Suprapubic skin (tissue), 4 donors: ENCODE results near the gene IQCE. TPM values are rescaled to one million over a fixed set of nuclear protein-coding genes. Genes with fewer than 3 reads are reported as not detected.

Source experiments
- DNase-seq, 2 donors: peaks; one replicate each; pipeline ENCODE4 v3.0.0-alpha.2; 2019; ENCODE audit warnings: low spot score in 2 of 2
- H3K27ac ChIP-seq: fragments of 200-600 bp; sonication (generic); one replicate; pipeline ENCODE4 v1.5.1; 2019
- H3K27me3 ChIP-seq: fragments of 200-600 bp; sonication (generic); one replicate; pipeline ENCODE4 v1.5.1; 2019
- H3K36me3 ChIP-seq: fragments of 200-600 bp; sonication (generic); one replicate; pipeline ENCODE4 v1.5.1; 2019
- H3K4me1 ChIP-seq: fragments of 200-600 bp; sonication (generic); one replicate; pipeline ENCODE4 v1.5.1; 2019
- H3K4me3 ChIP-seq: fragments of 200-600 bp; sonication (generic); one replicate; pipeline ENCODE4 v1.5.1; 2019; ENCODE audit warnings: mild to moderate bottlenecking
- H3K9me3 ChIP-seq: fragments of 200-600 bp; sonication (generic); one replicate; pipeline ENCODE4 v1.5.1; 2019
- CTCF ChIP-seq, 2 donors: fragments of 200-600 bp in 1 of 2; fragments of 450-650 bp in 1 of 2; sonication (generic) in 1 of 2; IDR thresholded peaks; one replicate each; pipeline ENCODE4 v1.5.1; 2016 to 2019; ENCODE audit warnings: antibody characterized with exemption in 2 of 2, mild to moderate bottlenecking in 1 of 2, moderate library complexity in 1 of 2
- EP300 ChIP-seq: sonication (generic); formaldehyde crosslinking; IDR thresholded peaks from one replicate; pipeline ENCODE4 v1.6.1; 2017; ENCODE audit warnings: antibody characterized with exemption
- POLR2A ChIP-seq, 2 donors: fragments of 450-650 bp; IDR thresholded peaks; one replicate each; pipeline ENCODE4 v1.6.1; 2017; ENCODE audit warnings: antibody characterized with exemption in 2 of 2, mild to moderate bottlenecking in 2 of 2, moderate library complexity in 2 of 2
- POLR2AphosphoS5 ChIP-seq, 3 donors: sonication (generic); formaldehyde crosslinking; IDR thresholded peaks; one replicate each; pipeline ENCODE4 v1.6.1; 2017; ENCODE audit warnings: antibody characterized with exemption in 3 of 3
- WGBS: methylation state at CpG from one replicate; pipeline ENCODE4 v1.1.5; 2018; 5-methylcytosine and 5-hydroxymethylcytosine counted together
- total RNA-seq, 4 donors: library from RNA; depleted of rRNA; stranded (reverse); fragments of >200 nt; gene quantifications; one replicate each; pipeline ENCODE4 v1.1.0, GENCODE V29; 2016

IQCE gene
- total RNA-seq, 4 donors from 2014 or later = 10.1 to 18.8 (median 15.7) TPM

DNA sequence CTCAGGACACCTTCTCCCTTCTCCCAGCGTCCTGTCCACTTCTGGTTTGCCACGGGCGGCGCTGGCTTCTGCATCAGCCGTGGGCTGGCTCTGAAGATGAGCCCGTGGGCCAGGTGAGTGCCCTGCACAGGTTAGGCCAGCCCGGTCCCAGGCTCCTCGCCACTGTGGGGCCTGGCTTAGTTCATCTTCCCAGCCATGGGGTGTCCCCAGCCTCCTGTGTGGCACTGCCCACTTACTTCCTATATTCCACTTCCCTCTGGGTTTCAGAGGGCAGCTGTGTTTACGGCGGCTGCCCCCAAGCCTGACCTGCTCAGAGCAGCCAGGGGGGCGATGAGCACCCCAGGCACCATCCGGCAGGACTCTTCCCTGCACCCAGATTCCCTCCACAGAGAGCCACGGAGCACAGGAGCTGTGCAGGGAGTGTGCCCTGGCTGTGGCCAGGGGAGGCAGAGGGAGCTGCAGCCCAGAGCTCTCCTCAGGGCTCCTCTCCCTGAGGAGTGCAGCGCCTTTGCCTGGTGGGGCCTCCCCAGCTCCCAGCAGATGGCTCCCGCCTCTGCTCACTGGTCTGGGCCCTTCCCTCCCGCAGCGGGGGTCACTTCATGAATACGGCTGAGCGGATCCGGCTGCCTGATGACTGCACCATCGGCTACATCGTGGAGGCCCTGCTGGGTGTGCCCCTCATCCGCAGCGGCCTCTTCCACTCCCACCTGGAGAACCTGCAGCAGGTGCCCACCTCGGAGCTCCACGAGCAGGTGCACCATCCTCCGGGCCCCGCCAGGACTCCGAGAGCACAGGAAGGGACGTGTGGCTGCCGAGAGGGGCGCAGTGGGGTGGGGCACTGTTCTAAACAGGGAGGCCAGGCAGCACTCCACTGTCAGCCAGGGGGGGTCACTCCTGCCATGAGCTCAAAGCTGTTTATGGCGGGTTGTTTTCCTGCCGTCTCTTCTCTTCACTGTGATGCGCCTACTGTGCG, 32.8 kb upstream of the IQCE start:
- no peak for DNase-seq
- H3K9me3 ChIP-seq = no peaks in the 10 kb centered on the region
- WGBS = 66% methylated on average over 13 of the region's 36 CpGs
- H3K27me3 ChIP-seq = peaks cover 6% of the 10 kb centered on the region
- peaks cover 100% of the 10 kb centered on the region for H3K4me1 ChIP-seq
- peak overlapping the region; percentile 64 for H3K4me3 ChIP-seq
- TF ChIP-seq EP300 (no peak), CTCF (IDR thresholded peaks at IDR 0.05) (no peak), POLR2AphosphoS5 (IDR thresholded peaks at IDR 0.05) (no peak), POLR2A (IDR thresholded peaks at IDR 0.05) (no peak)
- peak overlapping the region; percentile 90 for H3K27ac ChIP-seq
- H3K36me3 ChIP-seq = peaks cover 14% of the 10 kb centered on the region

DNA sequence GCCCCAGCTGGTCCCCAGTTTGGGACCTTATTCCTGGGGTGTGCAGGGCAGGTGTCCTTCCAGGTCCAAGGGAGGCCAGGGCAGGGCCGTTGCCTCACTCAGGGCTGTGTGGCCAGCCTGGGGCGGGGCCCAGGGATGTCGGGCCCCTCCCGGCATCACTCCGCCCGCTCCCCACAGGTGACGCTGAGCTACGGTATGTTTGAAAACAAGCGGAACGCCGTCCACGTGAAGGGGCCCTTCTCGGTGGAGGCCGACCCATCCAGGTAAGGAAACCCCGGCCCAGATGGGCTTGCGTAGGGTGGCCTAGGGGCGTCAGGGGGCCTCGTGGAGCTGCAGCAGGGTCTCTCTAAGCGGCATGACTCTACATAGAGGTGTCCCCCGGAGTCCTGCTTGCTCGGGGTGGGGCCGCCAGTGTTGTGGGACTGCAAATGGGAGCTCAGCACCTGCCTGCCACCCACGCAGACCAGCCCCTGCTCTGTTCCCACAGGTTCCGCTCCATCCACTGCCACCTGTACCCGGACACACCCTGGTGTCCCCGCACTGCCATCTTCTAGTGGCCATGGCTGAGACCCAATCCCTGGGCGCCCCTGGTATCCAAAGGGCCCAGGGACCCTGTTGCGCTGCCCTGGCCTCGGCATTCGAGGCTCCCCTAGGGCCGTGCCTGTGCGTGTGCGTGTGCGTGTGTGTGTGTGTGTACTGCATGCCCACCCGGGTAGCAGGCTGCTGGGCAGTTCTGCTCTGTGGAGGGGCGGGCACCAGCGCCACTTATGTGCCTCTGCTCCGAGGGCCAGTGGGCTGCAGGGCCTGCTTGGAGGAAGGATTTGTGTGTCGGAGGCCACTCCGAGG, 31.9 kb upstream of the IQCE start:
- Histone ChIP-seq H3K4me3 (no peak overlapping the region), H3K9me3 (no peaks in the 10 kb centered on the region), H3K27ac (peak overlapping the region; percentile 90), H3K27me3 (no peaks in the 10 kb centered on the region), H3K36me3 (peaks cover 14% of the 10 kb centered on the region), H3K4me1 (peaks cover 100% of the 10 kb centered on the region)
- DNase-seq = no peak
- WGBS = 60% methylated on average over 14 of the region's 40 CpGs
- no peak for TF ChIP-seq EP300
- no peak for TF ChIP-seq POLR2A (IDR thresholded peaks at IDR 0.05)
- no peak for TF ChIP-seq CTCF (IDR thresholded peaks at IDR 0.05)
- no peak for TF ChIP-seq POLR2AphosphoS5 (IDR thresholded peaks at IDR 0.05)

GRCh38 chr7:2527505-2528467, 31.0 kb upstream of the IQCE start:
- H3K4me1 ChIP-seq = peaks cover 96% of the 10 kb centered on the region
- H3K36me3 ChIP-seq = peaks cover 14% of the 10 kb centered on the region
- H3K27me3 ChIP-seq = no peaks in the 10 kb centered on the region
- H3K27ac ChIP-seq = peak overlapping the region; percentile 77
- no peak overlapping the region for H3K4me3 ChIP-seq
- no peak for DNase-seq
- TF ChIP-seq EP300 (no peak), POLR2AphosphoS5 (IDR thresholded peaks at IDR 0.05) (no peak), POLR2A (IDR thresholded peaks at IDR 0.05) (no peak), CTCF (IDR thresholded peaks at IDR 0.05) (no peak)
- H3K9me3 ChIP-seq = no peaks in the 10 kb centered on the region
- WGBS = 38% methylated on average over 8 of the region's 17 CpGs

- H3K27ac ChIP-seq = peak overlapping the region; percentile 77
- H3K4me3 ChIP-seq = no peak overlapping the region
Measured at GRCh38 chr7:2528481-2529095, 30.2 kb upstream of the IQCE start.

More at GRCh38 chr7:2528481-2529095, 30.2 kb upstream of the IQCE start:
- Histone ChIP-seq H3K9me3 (no peaks in the 10 kb centered on the region), H3K27me3 (no peaks in the 10 kb centered on the region), H3K36me3 (peaks cover 14% of the 10 kb centered on the region), H3K4me1 (peaks cover 88% of the 10 kb centered on the region)
- 74% methylated on average over 7 of the region's 18 CpGs for WGBS
- DNase-seq = no peak
- TF ChIP-seq POLR2A (IDR thresholded peaks at IDR 0.05) (no peak), EP300 (no peak), POLR2AphosphoS5 (IDR thresholded peaks at IDR 0.05) (no peak), CTCF (IDR thresholded peaks at IDR 0.05) (no peak)
